ENCODE data around the gene FSTL4.

GRCh38 chr5:133241179-133242092, 370.9 kb downstream of the FSTL4 start:
- no peak for TF ChIP-seq POLR2A (IDR thresholded peaks at IDR 0.05)
- no peak for TF ChIP-seq CTCF (IDR thresholded peaks at IDR 0.05)
